Measurements from ENCODE around the gene MBTPS1. TPM values are rescaled to one million over a fixed set of nuclear protein-coding genes. Genes with fewer than 3 reads are reported as not detected.

MBTPS1 gene
- total RNA-seq, 6 donors from 2014 or later: 83.6 to 156 (median 105) TPM

DNA sequence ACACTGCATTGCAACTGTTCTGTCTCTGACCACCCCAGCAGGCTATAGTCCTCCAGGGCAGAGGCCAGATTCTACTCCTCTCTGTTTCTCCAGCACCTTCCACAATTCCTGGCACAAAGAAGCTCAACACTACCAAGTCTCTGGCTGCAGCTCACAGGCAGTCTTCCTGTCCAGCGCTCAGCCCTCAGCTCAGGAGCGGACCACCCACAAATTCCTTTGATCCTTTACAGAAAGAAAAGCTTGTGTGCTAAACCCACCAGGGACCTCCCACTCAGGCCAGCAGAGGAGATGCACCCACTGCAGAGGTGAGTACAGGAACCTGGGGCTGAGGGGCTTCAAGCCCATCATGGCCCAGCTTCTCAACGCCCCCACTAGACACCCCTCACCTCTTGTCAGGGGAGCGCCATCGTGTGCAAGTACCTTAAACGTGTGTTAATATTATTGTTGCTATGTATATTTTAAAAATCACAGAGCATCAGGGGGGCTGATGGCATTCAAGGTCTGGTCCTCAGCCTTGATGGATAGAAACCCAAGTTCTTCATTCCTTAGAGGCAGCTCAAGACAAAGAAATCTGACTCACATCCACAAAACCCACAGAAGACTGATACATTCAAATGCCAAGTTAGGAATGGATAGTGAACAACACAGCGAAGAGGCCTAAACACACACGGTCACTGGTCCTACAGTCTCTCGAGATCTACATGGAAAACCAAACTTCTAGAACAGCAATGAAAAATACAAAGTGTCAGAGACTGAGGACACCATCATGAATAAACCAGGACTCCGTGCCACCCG is 19.8 kb upstream of the MBTPS1 start:
- Histone ChIP-seq H3K4me3 (no peak overlapping the region), H3K36me3 (peaks cover 0 to 4% (median 0%) of the 10 kb centered on the region in 4 donors), H3K9me3 (no peaks in the 10 kb centered on the region), H3K4me1 (peaks cover 3 to 18% (median 8%) of the 10 kb centered on the region in 4 donors), H3K27ac (no peak overlapping the region), H3K27me3 (no peaks in the 10 kb centered on the region)
- ATAC-seq (ENCODE audit: low FRiP score in 2 of 2) (no peak), DNase-seq (no peak)
- 92% methylated on average over 11 of the region's 11 CpGs for WGBS, 2 donors
- TF ChIP-seq EP300 (IDR thresholded peaks at IDR 0.05) (no peak), CTCF (IDR thresholded peaks at IDR 0.05) (no peak), POLR2A (IDR thresholded peaks at IDR 0.05) (no peak), POLR2AphosphoS5 (IDR thresholded peaks at IDR 0.05) (no peak)

- no peak overlapping the region for H3K4me3 ChIP-seq
- peaks cover 11 to 27% (median 18%) of the 10 kb centered on the region in 4 donors for H3K36me3 ChIP-seq
- no peak overlapping the region for H3K27ac ChIP-seq
- no peak for TF ChIP-seq CTCF (IDR thresholded peaks at IDR 0.05)
- no peak for TF ChIP-seq POLR2AphosphoS5 (IDR thresholded peaks at IDR 0.05)
- TF ChIP-seq EP300 (IDR thresholded peaks at IDR 0.05): no peak
- no peak for TF ChIP-seq POLR2A (IDR thresholded peaks at IDR 0.05)
- ATAC-seq (ENCODE audit: low FRiP score in 2 of 2) (no peak), DNase-seq (no peak)
- H3K27me3 ChIP-seq: no peaks in the 10 kb centered on the region
- peaks cover 0 to 1% (median 0%) of the 10 kb centered on the region in 4 donors for H3K4me1 ChIP-seq
- 83 to 93% methylated on average over 7 of the region's 7 CpGs for whole genome bisulfite sequencing, 2 donors
- H3K9me3 ChIP-seq: no peaks in the 10 kb centered on the region
These were observed 16.0 kb upstream of the MBTPS1 start for GRCh38 chr16:84132527-84133285.

- H3K9me3 ChIP-seq: no peaks in the 10 kb centered on the region
- ATAC-seq (ENCODE audit: low FRiP score in 2 of 2): no peak
These were observed 14.4 kb upstream of the MBTPS1 start for GRCh38 chr16:84131117-84131516.

GRCh38 chr16:84124257-84125073 is 7.7 kb upstream of the MBTPS1 start:
- H3K27me3 ChIP-seq: no peaks in the 10 kb centered on the region
- ATAC-seq (ENCODE audit: low FRiP score in 2 of 2) (no peak), DNase-seq (no peak)
- WGBS, 2 donors: 90 to 94% methylated on average over 7 of the region's 7 CpGs
- H3K4me3 ChIP-seq: no peak overlapping the region
- H3K4me1 ChIP-seq: no peaks in the 10 kb centered on the region
- H3K9me3 ChIP-seq: no peaks in the 10 kb centered on the region
- TF ChIP-seq EP300 (IDR thresholded peaks at IDR 0.05) (no peak), POLR2AphosphoS5 (IDR thresholded peaks at IDR 0.05) (no peak), POLR2A (IDR thresholded peaks at IDR 0.05) (no peak), CTCF (IDR thresholded peaks at IDR 0.05) (no peak)
- H3K27ac ChIP-seq: no peak overlapping the region
- H3K36me3 ChIP-seq: peaks cover 5 to 49% (median 22%) of the 10 kb centered on the region in 4 donors

More at GRCh38 chr16:84131117-84131516, 14.4 kb upstream of the MBTPS1 start:
- no peak overlapping the region for H3K4me3 ChIP-seq
- DNase-seq: no peak
- no peaks in the 10 kb centered on the region for H3K4me1 ChIP-seq
- WGBS, 2 donors: 76 to 77% methylated on average over 5 of the region's 5 CpGs
- H3K36me3 ChIP-seq: peaks cover 11 to 35% (median 18%) of the 10 kb centered on the region in 4 donors
- H3K27ac ChIP-seq: no peak overlapping the region
- no peak for TF ChIP-seq CTCF (IDR thresholded peaks at IDR 0.05)
- no peak for TF ChIP-seq POLR2AphosphoS5 (IDR thresholded peaks at IDR 0.05)
- no peak for TF ChIP-seq POLR2A (IDR thresholded peaks at IDR 0.05)
- TF ChIP-seq EP300 (IDR thresholded peaks at IDR 0.05): no peak
- no peaks in the 10 kb centered on the region for H3K27me3 ChIP-seq

Data from upper lobe of left lung (tissue), 6 donors.